H1 (cell line): ENCODE measurements around the gene GZF1. TPM values are rescaled to one million over a fixed set of nuclear protein-coding genes. Genes with fewer than 3 reads are reported as not detected.

Experiments
- CTCF ChIA-PET: fragments of 300-600 bp; sonication (Branson Sonifier 250); formaldehyde crosslinking; loops from one replicate; lab custom pipeline; 2021; ENCODE audit not compliant: partially characterized antibody; lab: Charles Lee
- POLR2A ChIA-PET: fragments of 300-600 bp; sonication (Branson Sonifier 250); formaldehyde crosslinking; loops from one replicate; lab custom pipeline; 2021; ENCODE audit warnings: inconsistent platforms; ENCODE audit not compliant: partially characterized antibody; lab: Charles Lee
- DNase-seq, 2 experiments: peaks; one replicate each; pipeline versions ENCODE4 v3.0.0 to v3.0.0-alpha.2; 2010 to 2022; ENCODE audit warnings: low spot score in 2 of 2, low read depth in 1 of 2, mixed read lengths in 1 of 2
- FAIRE-seq: peaks from 2 replicates; lab custom pipeline; 2011; peaks lifted over from hg19 to GRCh38; lab: Jason Lieb, UNC
- H2AFZ ChIP-seq: 2 replicates; pipeline ENCODE4 v1.8.1; 2012; ENCODE audit warnings: low read length, inconsistent platforms
- H2AK5ac ChIP-seq: 2 replicates; pipeline ENCODE4 v1.6.1; 2013; ENCODE audit warnings: low read depth, low read length
- H2BK120ac ChIP-seq: replicated peaks from 2 replicates; pipeline ENCODE3; 2013; ENCODE audit warnings: low read depth, low read length, inconsistent platforms
- H2BK12ac ChIP-seq: 2 replicates; pipeline ENCODE4 v1.6.1; 2013; ENCODE audit warnings: low read depth, low read length
- H2BK15ac ChIP-seq: 2 replicates; pipeline ENCODE4 v1.6.1; 2013; ENCODE audit warnings: low read length
- H2BK20ac ChIP-seq: 2 replicates; pipeline ENCODE4 v1.6.1; 2013; ENCODE audit warnings: low read length
- H2BK5ac ChIP-seq: 2 replicates; pipeline ENCODE4 v1.6.1; 2013; ENCODE audit warnings: low read depth, low read length
- H3K14ac ChIP-seq: 2 replicates; pipeline ENCODE4 v1.6.1; 2013; ENCODE audit warnings: inconsistent platforms; ENCODE audit not compliant: insufficient read length
- H3K18ac ChIP-seq: 2 replicates; pipeline ENCODE4 v1.6.1; 2013; ENCODE audit warnings: low read length; ENCODE audit errors: extremely low read depth
- H3K23ac ChIP-seq: 2 replicates; pipeline ENCODE4 v1.6.1; 2013; ENCODE audit warnings: inconsistent platforms; ENCODE audit not compliant: insufficient read length
- H3K23me2 ChIP-seq: 2 replicates; pipeline ENCODE4 v1.6.1; 2013; ENCODE audit warnings: low read depth, low read length
- H3K27ac ChIP-seq: 2 replicates; pipeline ENCODE4 v1.6.1; 2011; ENCODE audit warnings: low read depth, low read length, inconsistent platforms
- H3K27me3 ChIP-seq, 4 experiments: replicated peaks in 1 of 4; 1 replicate in 1 of 4; 2 replicates in 3 of 4; pipeline versions ENCODE4 v1.6.1 to v1.8.1; 2011 to 2013; ENCODE audit warnings: low read length in 3 of 4, mild to moderate bottlenecking in 3 of 4, inconsistent platforms in 2 of 4, mixed read lengths in 2 of 4, moderate library complexity in 1 of 4; ENCODE audit not compliant: control insufficient read depth in 3 of 4, insufficient read depth in 3 of 4; ENCODE audit errors: extremely low read depth in 1 of 4
- H3K36me3 ChIP-seq, 4 experiments: 2 replicates each; pipeline versions ENCODE4 v1.6.1 to v1.8.1; 2011 to 2013; ENCODE audit warnings: mild to moderate bottlenecking in 4 of 4, low read length in 3 of 4, moderate library complexity in 2 of 4, control low read depth in 1 of 4, inconsistent platforms in 1 of 4; ENCODE audit not compliant: insufficient read depth in 4 of 4, control insufficient read depth in 2 of 4
- H3K4ac ChIP-seq: replicated peaks from 2 replicates; pipeline ENCODE3; 2013; ENCODE audit warnings: low read length, low read depth, mixed read lengths, inconsistent platforms; ENCODE audit not compliant: insufficient read length
- H3K4me1 ChIP-seq, 4 experiments: replicated peaks in 1 of 4; 1 replicate in 1 of 4; 2 replicates in 3 of 4; pipeline versions ENCODE4 v1.6.1 to v1.8.1; 2011 to 2013; ENCODE audit warnings: low read length in 3 of 4, inconsistent platforms in 2 of 4, mixed read lengths in 1 of 4; ENCODE audit not compliant: insufficient read depth in 4 of 4, control insufficient read depth in 3 of 4
- H3K4me2 ChIP-seq, 2 experiments: 2 replicates each; pipeline versions ENCODE4 v1.6.1 to v1.8.1; 2011 to 2013; ENCODE audit warnings: low read depth in 2 of 2, low read length in 2 of 2, control low read depth in 1 of 2, inconsistent platforms in 1 of 2, mild to moderate bottlenecking in 1 of 2; ENCODE audit not compliant: insufficient read depth in 1 of 2
- H3K4me3 ChIP-seq, 4 experiments: fragments of 200-600, 300-600 bp in 1 of 4; sonication (generic), shearing (Covaris generic), sonication (Bioruptor Twin) in 1 of 4; 2 replicates each; pipeline versions ENCODE4 v1.5.1 to v1.8.1; 2011 to 2016; ENCODE audit warnings: low read length in 4 of 4, low read depth in 3 of 4, control low read depth in 2 of 4, inconsistent platforms in 2 of 4, mild to moderate bottlenecking in 2 of 4, mixed read lengths in 1 of 4, moderate library complexity in 1 of 4; ENCODE audit not compliant: insufficient read depth in 2 of 4; ENCODE audit errors: extremely low read depth in 1 of 4
- H3K56ac ChIP-seq: replicated peaks from 2 replicates; pipeline ENCODE3; 2013; ENCODE audit warnings: low read depth, mild to moderate bottlenecking, mixed read lengths, low read length, inconsistent platforms; ENCODE audit not compliant: insufficient read length
- H3K79me1 ChIP-seq: 2 replicates; pipeline ENCODE4 v1.6.1; 2013; ENCODE audit warnings: low read depth, low read length, control low read depth
- H3K79me2 ChIP-seq, 2 experiments: 2 replicates each; pipeline versions ENCODE4 v1.6.1 to v1.8.1; 2012 to 2013; ENCODE audit warnings: low read length in 2 of 2, mild to moderate bottlenecking in 2 of 2, inconsistent platforms in 1 of 2; ENCODE audit not compliant: insufficient read depth in 2 of 2, control insufficient read depth in 1 of 2
- H3K9ac ChIP-seq, 4 experiments: replicated peaks in 1 of 4; 1 replicate in 1 of 4; 2 replicates in 3 of 4; pipeline versions ENCODE4 v1.6.1 to v1.8.1; 2011 to 2013; ENCODE audit warnings: low read depth in 3 of 4, low read length in 3 of 4, control low read depth in 2 of 4, mild to moderate bottlenecking in 2 of 4, moderate library complexity in 2 of 4, inconsistent platforms in 1 of 4; ENCODE audit errors: extremely low read depth in 1 of 4
- H3K9me3 ChIP-seq, 2 experiments: 2 replicates each; pipeline versions ENCODE4 v1.6.1 to v1.8.1; 2012 to 2013; ENCODE audit warnings: mild to moderate bottlenecking in 2 of 2, moderate library complexity in 2 of 2, control low read depth in 1 of 2, inconsistent platforms in 1 of 2, low read depth in 1 of 2, low read length in 1 of 2, mixed read lengths in 1 of 2; ENCODE audit not compliant: insufficient read depth in 2 of 2
- H4K20me1 ChIP-seq, 2 experiments: replicated peaks in 1 of 2; 2 replicates each; pipeline versions ENCODE3 to v1.8.1; 2011 to 2013; ENCODE audit warnings: inconsistent platforms in 2 of 2, low read length in 2 of 2, mild to moderate bottlenecking in 1 of 2; ENCODE audit not compliant: insufficient read depth in 2 of 2, control insufficient read depth in 1 of 2
- H4K5ac ChIP-seq: 2 replicates; pipeline ENCODE4 v1.6.1; 2013; ENCODE audit warnings: low read length, low read depth, mixed read lengths, inconsistent platforms; ENCODE audit not compliant: insufficient read length
- H4K8ac ChIP-seq: 2 replicates; pipeline ENCODE4 v1.8.0; 2013; ENCODE audit warnings: mild to moderate bottlenecking, moderate library complexity, low read length, inconsistent platforms; ENCODE audit not compliant: insufficient read depth; ENCODE audit errors: extremely low read depth
- H4K91ac ChIP-seq: replicated peaks from 2 replicates; pipeline ENCODE3; 2013; ENCODE audit warnings: low read length, mixed read lengths, inconsistent platforms; ENCODE audit not compliant: insufficient read length
- ASH2L ChIP-seq: fragments of 200-600, 300-600 bp; sonication (generic); IDR thresholded peaks from one replicate; pipeline ENCODE4 v1.7.1; 2017; ENCODE audit warnings: low read length
- BACH1 ChIP-seq: IDR thresholded peaks from 2 replicates; pipeline ENCODE4 v1.6.1; 2012; ENCODE audit warnings: low read length, improper control_type of control experiment
- BRCA1 ChIP-seq: IDR thresholded peaks from 2 replicates; pipeline ENCODE4 v1.6.1; 2012; ENCODE audit warnings: low read depth, low read length, improper control_type of control experiment
- CBX5 ChIP-seq: fragments of 300-800, 300-1000 bp; sonication (generic); IDR thresholded peaks from 2 replicates; pipeline ENCODE4 v1.7.1; 2016; ENCODE audit warnings: antibody characterized with exemption, low read length, low read depth
- CBX8 ChIP-seq: fragments of 300-800, 300-1000 bp; sonication (generic); IDR thresholded peaks from 2 replicates; pipeline ENCODE4 v1.7.1; 2016; ENCODE audit warnings: low read depth, low read length, borderline replicate concordance
- GTF2F1 ChIP-seq: IDR thresholded peaks from 2 replicates; pipeline ENCODE4 v1.6.1; 2012; ENCODE audit warnings: low read depth, low read length, improper control_type of control experiment, borderline replicate concordance
- NANOG ChIP-seq: IDR thresholded peaks from 2 replicates; pipeline ENCODE4 v1.6.1; 2011; ENCODE audit warnings: low read length, low read depth, mild to moderate bottlenecking, inconsistent platforms; ENCODE audit not compliant: insufficient read depth, poor library complexity, severe bottlenecking
- PHF8 ChIP-seq: fragments of 200-600 bp; sonication (generic); conservative IDR thresholded peaks from 2 replicates; pipeline ENCODE4 v1.7.1; 2012; ENCODE audit warnings: low read depth, mild to moderate bottlenecking, inconsistent platforms, low read length, moderate library complexity
- POLR2AphosphoS5 ChIP-seq: IDR thresholded peaks from 2 replicates; pipeline ENCODE4 v1.6.1; 2011; ENCODE audit warnings: low read depth, low read length
- POU5F1 ChIP-seq: IDR thresholded peaks from 2 replicates; pipeline ENCODE4 v1.6.1; 2011; ENCODE audit warnings: low read depth, mild to moderate bottlenecking, low read length, moderate library complexity
- RAD21 ChIP-seq, 2 experiments: IDR thresholded peaks in 1 of 2; conservative IDR thresholded peaks in 1 of 2; 2 replicates each; pipeline ENCODE4 v1.6.1; 2011; ENCODE audit warnings: low read depth in 2 of 2, low read length in 2 of 2, improper control_type of control experiment in 1 of 2, inconsistent platforms in 1 of 2, mild to moderate bottlenecking in 1 of 2, moderate library complexity in 1 of 2
- SIX5 ChIP-seq: IDR thresholded peaks from 2 replicates; pipeline ENCODE4 v1.6.1; 2011; ENCODE audit warnings: mild to moderate bottlenecking, low read depth, low read length
- SP4 ChIP-seq: IDR thresholded peaks from 2 replicates; pipeline ENCODE4 v1.6.1; 2012; ENCODE audit warnings: low read length, inconsistent platforms
- SRF ChIP-seq: IDR thresholded peaks from 2 replicates; pipeline ENCODE4 v1.6.1; 2011; ENCODE audit warnings: mild to moderate bottlenecking, low read depth, low read length, moderate library complexity
- TAF7 ChIP-seq: optimal IDR thresholded peaks from 2 replicates; pipeline ENCODE3; 2011; ENCODE audit warnings: low read depth, mild to moderate bottlenecking, inconsistent platforms, low read length, moderate library complexity, borderline replicate concordance
- WGBS, 2 experiments: shearing (Covaris generic) in 1 of 2; methylation state at CpG; one replicate each; pipeline versions ENCODE4 v1.1.6 to v1.1.7; 2013 to 2015; ENCODE audit warnings: low lambda C conversion rate in 2 of 2, mixed read lengths in 2 of 2, inconsistent platforms in 1 of 2, low coverage in 1 of 2, missing lambda C conversion rate in 1 of 2; ENCODE audit not compliant: insufficient replicate concordance in 2 of 2, insufficient coverage in 1 of 2, insufficient read length in 1 of 2; ENCODE audit errors: extremely low coverage in 1 of 2, missing lambda C conversion rate in 1 of 2; 5-methylcytosine and 5-hydroxymethylcytosine counted together
- polyA plus RNA-seq, 7 experiments: library from polyadenylated mRNA; depleted of rRNA in 3 of 7; stranded (reverse) in 5 of 7; unstranded in 2 of 7; fragments of >200 nt in 5 of 7; fragments of 200-250 nt in 2 of 7; gene quantifications; 1 replicate in 5 of 7; 2 replicates in 1 of 7; 4 replicates in 1 of 7; pipeline versions ENCODE4 v1.2.1 to v1.2.3, GENCODE V29; 2011 to 2013; ENCODE audit warnings: missing spikeins in 2 of 7, mixed read lengths in 2 of 7
- total RNA-seq: library from RNA; stranded (reverse); fragmentation: NEBNext Ultra II Directional; extraction: Animal tissue kit (Norgen Biotek cat#: 25700); gene quantifications from 2 replicates; pipeline ENCODE4 v1.2.1, GENCODE V29; 2021

The GZF1 gene
- total and polyA plus RNA-seq, 2 of the 8 experiments (the other 6 are each of a cell fraction or from before 2014, with no cell fraction given) = 8.2 to 11.9 TPM

GRCh38 chr20:23317081-23317480 lies 44.9 kb upstream of the GZF1 start:
- Histone ChIP-seq H2BK20ac (no peak overlapping the region), H3K27me3 (no peaks in the 10 kb centered on the region), H3K79me2 (no peaks in the 10 kb centered on the region), H2BK120ac (no peak overlapping the region), H3K23ac (no peak overlapping the region), H3K9me3 (peaks cover 0 to 7% of the 10 kb centered on the region in 2 experiments; a peak in 2 of 4 replicates), H4K8ac (no peak overlapping the region), H2BK5ac (no peak overlapping the region), H3K4me2 (no peak overlapping the region), H3K36me3 (no peaks in the 10 kb centered on the region), H3K9ac (no peak overlapping the region), H4K91ac (no peak overlapping the region), H3K23me2 (no peaks in the 10 kb centered on the region), H3K18ac (no peak overlapping the region), H2AFZ (no peak overlapping the region), H3K27ac (no peak overlapping the region), H3K4me3 (no peak overlapping the region), H3K79me1 (no peaks in the 10 kb centered on the region), H2AK5ac (no peak overlapping the region), H3K4ac (no peak overlapping the region), H3K56ac (no peak overlapping the region), H4K5ac (no peak overlapping the region), H4K20me1 (no peaks in the 10 kb centered on the region), H3K14ac (no peak overlapping the region), H3K4me1 (no peaks in the 10 kb centered on the region), H2BK15ac (no peak overlapping the region), H2BK12ac (no peak overlapping the region)
- no peak for DNase-seq
- ChIA-PET CTCF (interaction anchor here (1.3 to 6.8 kb wide), 2 partner anchors 8 to 22 kb away, joined by 3 to 63 read pairs; no protein-coding TSS in a partner anchor), POLR2A (no interaction called here)
- 87% methylated on average over 5 of the region's 5 CpGs; no CpG with 5 or more reads in 1 of the 2 experiments for WGBS, 2 experiments
- FAIRE-seq = no peak
- no peak for TF ChIP-seq PHF8
- no peak for TF ChIP-seq RAD21 (IDR thresholded peaks at IDR 0.05 in 1 of 2, conservative IDR thresholded peaks at IDR 0.05 in 1 of 2; ENCODE audit: low read depth in 2 of 2, low read length in 2 of 2)
- TF ChIP-seq SRF = no peak
- no peak for TF ChIP-seq SP4
- no peak for TF ChIP-seq BRCA1
- no peak for TF ChIP-seq POU5F1
- no peak for TF ChIP-seq CBX5
- no peak for TF ChIP-seq TAF7
- TF ChIP-seq GTF2F1 = no peak
- no peak for TF ChIP-seq POLR2AphosphoS5
- TF ChIP-seq CBX8 = no peak
- no peak for TF ChIP-seq BACH1
- TF ChIP-seq NANOG = no peak
- no peak for TF ChIP-seq ASH2L
- no peak for TF ChIP-seq SIX5
